ENCODE results near the gene EXD1.

DNA sequence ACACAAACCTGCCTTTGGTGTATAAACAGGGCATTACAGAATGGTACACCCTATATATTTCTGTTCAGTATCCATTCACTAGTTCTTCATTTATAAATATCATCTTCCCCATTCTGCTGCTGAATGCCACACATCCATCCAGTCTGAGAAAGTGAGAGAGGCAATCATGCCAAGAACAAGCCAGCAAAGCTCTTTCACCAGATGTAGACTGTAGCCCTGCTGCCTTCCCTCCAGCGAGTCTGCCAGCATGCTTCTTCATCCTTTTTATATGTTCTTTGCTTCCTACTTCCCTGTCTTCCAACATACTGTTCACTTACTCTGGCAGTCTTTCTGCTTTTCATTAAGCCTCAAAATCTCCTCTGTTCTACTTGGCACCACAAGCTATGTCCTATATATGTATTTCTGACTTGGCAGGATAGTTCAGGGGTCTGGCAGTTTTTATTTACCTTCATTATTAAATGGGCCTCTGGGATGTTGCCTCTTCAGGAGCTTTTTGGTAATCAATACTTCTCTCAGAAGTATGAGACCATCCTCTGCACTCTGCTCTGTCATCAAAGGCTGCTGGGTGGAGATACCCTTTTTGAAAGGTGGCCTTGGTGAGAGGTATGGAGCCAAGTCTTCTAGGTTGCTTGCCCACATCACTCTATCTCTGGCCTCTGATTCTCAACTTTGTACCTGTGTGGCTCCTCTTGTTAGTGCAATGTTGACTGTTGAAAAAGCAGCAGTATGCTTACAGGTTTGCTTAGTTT lies 49.2 kb upstream of the EXD1 start:
- TF ChIP-seq, protein P1, sequence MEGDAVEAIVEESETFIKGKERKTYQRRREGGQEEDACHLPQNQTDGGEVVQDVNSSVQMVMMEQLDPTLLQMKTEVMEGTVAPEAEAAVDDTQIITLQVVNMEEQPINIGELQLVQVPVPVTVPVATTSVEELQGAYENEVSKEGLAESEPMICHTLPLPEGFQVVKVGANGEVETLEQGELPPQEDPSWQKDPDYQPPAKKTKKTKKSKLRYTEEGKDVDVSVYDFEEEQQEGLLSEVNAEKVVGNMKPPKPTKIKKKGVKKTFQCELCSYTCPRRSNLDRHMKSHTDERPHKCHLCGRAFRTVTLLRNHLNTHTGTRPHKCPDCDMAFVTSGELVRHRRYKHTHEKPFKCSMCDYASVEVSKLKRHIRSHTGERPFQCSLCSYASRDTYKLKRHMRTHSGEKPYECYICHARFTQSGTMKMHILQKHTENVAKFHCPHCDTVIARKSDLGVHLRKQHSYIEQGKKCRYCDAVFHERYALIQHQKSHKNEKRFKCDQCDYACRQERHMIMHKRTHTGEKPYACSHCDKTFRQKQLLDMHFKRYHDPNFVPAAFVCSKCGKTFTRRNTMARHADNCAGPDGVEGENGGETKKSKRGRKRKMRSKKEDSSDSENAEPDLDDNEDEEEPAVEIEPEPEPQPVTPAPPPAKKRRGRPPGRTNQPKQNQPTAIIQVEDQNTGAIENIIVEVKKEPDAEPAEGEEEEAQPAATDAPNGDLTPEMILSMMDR (IDR thresholded peaks at IDR 0.05; ENCODE audit: low read length), result no peak
- no peak for TF ChIP-seq EZH2 (optimal IDR thresholded peaks at IDR 0.05; ENCODE audit: low read depth, low read length)
